ENCODE measurements around the gene XKR7. TPM values are rescaled to one million over a fixed set of nuclear protein-coding genes. Genes with fewer than 3 reads are reported as not detected.

XKR7 gene
- polyA plus RNA-seq, 2 donors, result under 0.01 TPM; not detected in 1

- Histone ChIP-seq H3K4me1 (ENCODE audit: control insufficient read depth in 2 of 2, insufficient read depth in 2 of 2, low read length in 1 of 2) (no peaks in the 10 kb centered on the region), H3K9me3 (ENCODE audit: control insufficient read depth in 2 of 2, insufficient read depth in 1 of 2, low read depth in 1 of 2, low read length in 1 of 2) (no peaks in the 10 kb centered on the region), H3K27me3 (ENCODE audit: control insufficient read depth in 1 of 2, insufficient read depth in 2 of 2, low read length in 2 of 2) (no peaks in the 10 kb centered on the region), H3K36me3 (ENCODE audit: control insufficient read depth in 2 of 2, insufficient read depth in 2 of 2, low read length in 1 of 2) (no peaks in the 10 kb centered on the region), H3K27ac (ENCODE audit: low read depth in 2 of 2, low read length in 1 of 2) (no peak overlapping the region), H3K4me3 (ENCODE audit: low read depth in 1 of 2, low read length in 2 of 2) (no peak overlapping the region)
- WGBS, 2 donors, result 30 to 31% methylated on average over 10 of the region's 10 CpGs
These were observed 7.1 kb downstream of the XKR7 start for GRCh38 chr20:31974951-31975487.

- no peaks in the 10 kb centered on the region for H3K9me3 ChIP-seq (ENCODE audit: control insufficient read depth in 2 of 2, insufficient read depth in 1 of 2, low read depth in 1 of 2, low read length in 1 of 2)
- no peak overlapping the region for H3K4me3 ChIP-seq (ENCODE audit: low read depth in 1 of 2, low read length in 2 of 2)
- H3K27me3 ChIP-seq (ENCODE audit: control insufficient read depth in 1 of 2, insufficient read depth in 2 of 2, low read length in 2 of 2), result no peaks in the 10 kb centered on the region
- no peak overlapping the region for H3K27ac ChIP-seq (ENCODE audit: low read depth in 2 of 2, low read length in 1 of 2)
- H3K36me3 ChIP-seq (ENCODE audit: control insufficient read depth in 2 of 2, insufficient read depth in 2 of 2, low read length in 1 of 2), result no peaks in the 10 kb centered on the region
- 83 to 86% methylated on average over 2 of the region's 2 CpGs for WGBS, 2 donors
- no peaks in the 10 kb centered on the region for H3K4me1 ChIP-seq (ENCODE audit: control insufficient read depth in 2 of 2, insufficient read depth in 2 of 2, low read length in 1 of 2)
These were observed 7.9 kb downstream of the XKR7 start for GRCh38 chr20:31975874-31976273.

DNA sequence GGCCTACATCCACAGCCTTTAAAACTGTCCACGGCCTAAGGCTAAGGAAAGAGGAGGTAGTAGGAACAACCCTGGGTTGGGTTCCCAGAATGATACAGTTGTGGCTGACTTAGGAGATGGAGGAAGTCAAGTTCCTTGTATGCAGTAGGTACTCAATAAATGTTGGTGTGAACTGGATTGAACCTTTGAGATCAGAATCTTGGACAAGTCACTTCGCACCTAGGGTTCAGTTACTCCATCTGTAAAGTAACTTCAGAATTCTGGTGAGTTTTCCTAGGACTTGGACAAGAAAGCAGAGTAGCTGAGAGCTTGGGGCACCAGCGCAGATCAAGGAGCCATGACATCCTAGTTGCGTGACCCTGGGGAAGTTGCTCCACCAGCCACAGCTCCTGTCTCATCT is 9.1 kb downstream of the XKR7 start:
- Histone ChIP-seq H3K36me3 (ENCODE audit: control insufficient read depth in 2 of 2, insufficient read depth in 2 of 2, low read length in 1 of 2) (no peaks in the 10 kb centered on the region), H3K27me3 (ENCODE audit: control insufficient read depth in 1 of 2, insufficient read depth in 2 of 2, low read length in 2 of 2) (no peaks in the 10 kb centered on the region), H3K9me3 (ENCODE audit: control insufficient read depth in 2 of 2, insufficient read depth in 1 of 2, low read depth in 1 of 2, low read length in 1 of 2) (no peaks in the 10 kb centered on the region), H3K27ac (ENCODE audit: low read depth in 2 of 2, low read length in 1 of 2) (no peak overlapping the region), H3K4me3 (ENCODE audit: low read depth in 1 of 2, low read length in 2 of 2) (no peak overlapping the region), H3K4me1 (ENCODE audit: control insufficient read depth in 2 of 2, insufficient read depth in 2 of 2, low read length in 1 of 2) (no peaks in the 10 kb centered on the region)
- WGBS, 2 donors, result 81 to 83% methylated on average over 4 of the region's 4 CpGs

- 58 to 59% methylated on average over 6 of the region's 6 CpGs for WGBS, 2 donors
- Histone ChIP-seq H3K4me3 (ENCODE audit: low read depth in 1 of 2, low read length in 2 of 2) (no peak overlapping the region), H3K27ac (ENCODE audit: low read depth in 2 of 2, low read length in 1 of 2) (no peak overlapping the region), H3K9me3 (ENCODE audit: control insufficient read depth in 2 of 2, insufficient read depth in 1 of 2, low read depth in 1 of 2, low read length in 1 of 2) (no peaks in the 10 kb centered on the region), H3K4me1 (ENCODE audit: control insufficient read depth in 2 of 2, insufficient read depth in 2 of 2, low read length in 1 of 2) (no peaks in the 10 kb centered on the region), H3K27me3 (ENCODE audit: control insufficient read depth in 1 of 2, insufficient read depth in 2 of 2, low read length in 2 of 2) (no peaks in the 10 kb centered on the region), H3K36me3 (ENCODE audit: control insufficient read depth in 2 of 2, insufficient read depth in 2 of 2, low read length in 1 of 2) (no peaks in the 10 kb centered on the region)
These were observed 11.9 kb downstream of the XKR7 start for GRCh38 chr20:31979713-31980426.

- 69 to 74% methylated on average over 2 of the region's 2 CpGs for WGBS, 2 donors
- Histone ChIP-seq H3K36me3 (ENCODE audit: control insufficient read depth in 2 of 2, insufficient read depth in 2 of 2, low read length in 1 of 2) (no peaks in the 10 kb centered on the region), H3K27ac (ENCODE audit: low read depth in 2 of 2, low read length in 1 of 2) (no peak overlapping the region), H3K27me3 (ENCODE audit: control insufficient read depth in 1 of 2, insufficient read depth in 2 of 2, low read length in 2 of 2) (no peaks in the 10 kb centered on the region), H3K4me1 (ENCODE audit: control insufficient read depth in 2 of 2, insufficient read depth in 2 of 2, low read length in 1 of 2) (no peaks in the 10 kb centered on the region), H3K4me3 (ENCODE audit: low read depth in 1 of 2, low read length in 2 of 2) (no peak overlapping the region), H3K9me3 (ENCODE audit: control insufficient read depth in 2 of 2, insufficient read depth in 1 of 2, low read depth in 1 of 2, low read length in 1 of 2) (no peaks in the 10 kb centered on the region)
These were observed 13.8 kb downstream of the XKR7 start for GRCh38 chr20:31981784-31982183.

GRCh38 chr20:31984981-31985471 is 17.1 kb downstream of the XKR7 start:
- 35 to 43% methylated on average over 6 of the region's 6 CpGs for WGBS, 2 donors
- Histone ChIP-seq H3K9me3 (ENCODE audit: control insufficient read depth in 2 of 2, insufficient read depth in 1 of 2, low read depth in 1 of 2, low read length in 1 of 2) (no peaks in the 10 kb centered on the region), H3K27ac (ENCODE audit: low read depth in 2 of 2, low read length in 1 of 2) (no peak overlapping the region), H3K27me3 (ENCODE audit: control insufficient read depth in 1 of 2, insufficient read depth in 2 of 2, low read length in 2 of 2) (no peaks in the 10 kb centered on the region), H3K4me1 (ENCODE audit: control insufficient read depth in 2 of 2, insufficient read depth in 2 of 2, low read length in 1 of 2) (no peaks in the 10 kb centered on the region), H3K4me3 (ENCODE audit: low read depth in 1 of 2, low read length in 2 of 2) (no peak overlapping the region), H3K36me3 (ENCODE audit: control insufficient read depth in 2 of 2, insufficient read depth in 2 of 2, low read length in 1 of 2) (no peaks in the 10 kb centered on the region)

GRCh38 chr20:31987744-31988143 is 19.8 kb downstream of the XKR7 start:
- no peak overlapping the region for H3K27ac ChIP-seq (ENCODE audit: low read depth in 2 of 2, low read length in 1 of 2)
- H3K36me3 ChIP-seq (ENCODE audit: control insufficient read depth in 2 of 2, insufficient read depth in 2 of 2, low read length in 1 of 2), result no peaks in the 10 kb centered on the region
- H3K27me3 ChIP-seq (ENCODE audit: control insufficient read depth in 1 of 2, insufficient read depth in 2 of 2, low read length in 2 of 2), result no peaks in the 10 kb centered on the region
- WGBS, 2 donors, result 46 to 51% methylated on average over 1 of the region's 1 CpG
- no peaks in the 10 kb centered on the region for H3K4me1 ChIP-seq (ENCODE audit: control insufficient read depth in 2 of 2, insufficient read depth in 2 of 2, low read length in 1 of 2)
- H3K4me3 ChIP-seq (ENCODE audit: low read depth in 1 of 2, low read length in 2 of 2), result no peak overlapping the region
- H3K9me3 ChIP-seq (ENCODE audit: control insufficient read depth in 2 of 2, insufficient read depth in 1 of 2, low read depth in 1 of 2, low read length in 1 of 2), result no peaks in the 10 kb centered on the region

DNA sequence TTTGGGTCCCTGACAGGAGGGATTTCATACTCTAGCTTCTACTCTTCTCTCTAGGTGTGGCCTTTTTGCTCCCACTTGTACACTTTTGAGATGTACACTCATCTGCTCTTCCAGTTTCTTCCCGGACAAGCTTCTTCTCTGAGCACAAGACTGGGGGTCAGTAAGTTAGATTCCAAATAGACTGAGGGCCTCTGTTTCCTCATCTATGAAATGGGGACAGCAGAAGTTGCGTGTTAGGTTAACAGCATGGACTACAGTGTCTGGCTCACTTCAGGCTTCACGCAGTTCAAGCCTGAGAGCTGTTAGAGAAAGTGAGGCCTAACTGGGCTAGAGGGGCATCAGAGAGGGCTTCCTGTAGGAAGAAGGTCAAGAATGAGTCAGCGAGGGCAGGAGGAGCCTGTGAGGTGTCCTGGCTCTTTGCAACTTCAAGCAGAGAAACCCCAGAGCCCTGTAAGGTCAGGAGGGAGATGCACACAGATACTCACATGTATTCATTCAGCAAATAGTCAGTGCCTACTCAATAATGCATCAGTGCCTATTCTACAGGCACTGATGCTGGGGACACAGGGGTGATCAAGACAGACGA is 20.6 kb downstream of the XKR7 start:
- Histone ChIP-seq H3K27me3 (ENCODE audit: control insufficient read depth in 1 of 2, insufficient read depth in 2 of 2, low read length in 2 of 2) (no peaks in the 10 kb centered on the region), H3K4me1 (ENCODE audit: control insufficient read depth in 2 of 2, insufficient read depth in 2 of 2, low read length in 1 of 2) (no peaks in the 10 kb centered on the region), H3K27ac (ENCODE audit: low read depth in 2 of 2, low read length in 1 of 2) (no peak overlapping the region), H3K36me3 (ENCODE audit: control insufficient read depth in 2 of 2, insufficient read depth in 2 of 2, low read length in 1 of 2) (no peaks in the 10 kb centered on the region), H3K4me3 (ENCODE audit: low read depth in 1 of 2, low read length in 2 of 2) (no peak overlapping the region), H3K9me3 (ENCODE audit: control insufficient read depth in 2 of 2, insufficient read depth in 1 of 2, low read depth in 1 of 2, low read length in 1 of 2) (no peaks in the 10 kb centered on the region)
- WGBS, 2 donors, result 80 to 82% methylated on average over 5 of the region's 5 CpGs

DNA sequence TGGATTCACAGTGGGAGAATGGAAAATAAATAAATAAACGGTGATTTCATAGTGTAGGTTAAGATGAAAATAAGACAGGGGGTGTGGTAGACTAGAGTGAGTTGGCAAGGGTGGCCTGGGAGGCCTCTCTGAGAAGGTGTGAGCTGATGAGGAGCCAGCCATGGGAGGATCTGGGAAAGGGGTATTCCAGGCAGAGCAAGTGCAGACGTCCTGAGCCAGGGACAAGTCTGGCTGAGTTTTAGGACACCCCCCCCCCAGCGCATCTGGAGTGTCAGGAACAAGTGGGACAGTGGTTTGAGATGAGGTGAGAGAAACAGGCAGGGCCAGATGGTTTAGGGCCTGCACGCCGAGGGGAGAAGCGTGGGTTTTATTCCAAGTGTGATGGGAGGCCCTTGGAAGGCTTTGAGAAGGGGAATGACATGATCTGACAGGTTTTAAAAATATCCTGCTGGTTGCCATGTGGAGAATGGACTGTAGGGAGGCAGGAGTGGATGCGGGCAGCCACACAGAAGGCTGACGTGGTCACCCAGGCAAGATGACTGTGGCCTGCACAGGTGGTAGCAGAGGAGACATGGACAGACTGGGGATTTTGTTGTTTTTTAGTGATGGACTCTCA is 21.2 kb downstream of the XKR7 start:
- H3K9me3 ChIP-seq (ENCODE audit: control insufficient read depth in 2 of 2, insufficient read depth in 1 of 2, low read depth in 1 of 2, low read length in 1 of 2), result no peaks in the 10 kb centered on the region
- H3K36me3 ChIP-seq (ENCODE audit: control insufficient read depth in 2 of 2, insufficient read depth in 2 of 2, low read length in 1 of 2), result no peaks in the 10 kb centered on the region
- no peaks in the 10 kb centered on the region for H3K4me1 ChIP-seq (ENCODE audit: control insufficient read depth in 2 of 2, insufficient read depth in 2 of 2, low read length in 1 of 2)
- H3K27ac ChIP-seq (ENCODE audit: low read depth in 2 of 2, low read length in 1 of 2), result no peak overlapping the region
- 66 to 72% methylated on average over 8 of the region's 8 CpGs for WGBS, 2 donors
- H3K27me3 ChIP-seq (ENCODE audit: control insufficient read depth in 1 of 2, insufficient read depth in 2 of 2, low read length in 2 of 2), result no peaks in the 10 kb centered on the region
- no peak overlapping the region for H3K4me3 ChIP-seq (ENCODE audit: low read depth in 1 of 2, low read length in 2 of 2)
